ENCODE results near the gene KCTD14. TPM values are rescaled to one million over a fixed set of nuclear protein-coding genes. Genes with fewer than 3 reads are reported as not detected.

The KCTD14 gene, protein sequence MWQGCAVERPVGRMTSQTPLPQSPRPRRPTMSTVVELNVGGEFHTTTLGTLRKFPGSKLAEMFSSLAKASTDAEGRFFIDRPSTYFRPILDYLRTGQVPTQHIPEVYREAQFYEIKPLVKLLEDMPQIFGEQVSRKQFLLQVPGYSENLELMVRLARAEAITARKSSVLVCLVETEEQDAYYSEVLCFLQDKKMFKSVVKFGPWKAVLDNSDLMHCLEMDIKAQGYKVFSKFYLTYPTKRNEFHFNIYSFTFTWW
- total RNA-seq: 1 to 10 TPM; 3.3 to 7.1 (median 5.9) TPM

DNA sequence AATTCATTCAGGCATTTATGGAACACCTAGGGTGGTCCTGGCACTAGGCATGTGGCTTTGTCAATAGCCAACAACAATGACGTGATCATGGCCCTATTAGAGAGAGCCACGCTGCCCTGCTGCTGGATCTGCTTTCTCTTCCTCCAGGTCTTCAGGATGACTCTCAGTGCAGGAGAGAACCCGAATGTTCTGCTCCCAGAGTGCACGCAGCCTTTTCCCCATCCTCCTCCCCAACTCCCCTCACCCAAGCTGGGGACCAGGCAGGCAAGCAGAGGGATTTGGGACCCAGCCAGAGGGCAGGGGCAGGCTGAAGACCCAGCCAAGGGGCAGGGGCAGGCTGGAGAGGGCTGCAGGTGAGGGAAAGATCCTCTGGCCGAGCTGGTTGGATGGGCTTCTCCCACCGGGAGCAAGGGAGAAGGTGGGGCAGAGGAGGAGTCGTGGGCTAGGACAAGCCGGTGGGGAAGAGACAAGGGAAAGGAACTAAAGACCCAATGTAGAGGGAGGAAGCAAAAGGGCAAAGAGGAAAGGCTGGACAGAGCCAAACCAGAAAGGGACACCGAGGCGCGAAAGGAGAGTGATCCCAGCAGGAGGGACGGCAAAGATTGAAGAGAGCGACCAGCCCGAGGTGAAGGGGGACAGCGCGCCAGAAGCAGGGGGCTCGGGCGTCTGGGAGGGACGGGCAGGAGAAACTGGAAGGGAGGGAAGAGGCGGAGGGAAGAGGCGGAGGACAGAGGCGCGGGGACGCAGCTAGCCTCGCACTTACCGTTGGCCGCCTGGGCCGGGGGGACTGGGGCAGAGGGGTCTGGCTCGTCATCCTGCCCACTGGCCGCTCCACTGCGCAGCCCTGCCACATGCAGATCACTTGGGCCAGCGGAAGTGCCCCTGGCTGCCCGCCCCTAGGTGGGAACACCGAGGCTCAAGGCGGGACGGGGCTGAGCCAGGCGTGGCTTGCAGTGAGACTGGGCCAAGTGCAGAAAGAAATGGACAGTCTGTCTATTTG, at the start of gene KCTD14:
Gene KCTD14 (minus strand): TSS at position 880 of the 1,000 bp plus-strand sequence. CDS start 27 bp downstream, at position 853.
- Histone ChIP-seq H3K4me1 (no peaks in the 10 kb centered on the region), H3K4me3 (peak within 1 kb of the TSS; percentile 15 to 71 (median 46)), H3K27me3 (no peaks in the 10 kb centered on the region), H3K27ac (peak within 1 kb of the TSS in 3 of 4 donors; percentile 38 to 60 (median 43)), H3K9me3 (no peaks in the 10 kb centered on the region), H3K36me3 (no peaks in the 10 kb centered on the region)
- peak in 2 of 3 donors; percentile 60 to 73 for DNase-seq
- TF ChIP-seq POLR2A (IDR thresholded peaks at IDR 0.05): peak; percentile 41 to 53
- TF ChIP-seq, protein P1, sequence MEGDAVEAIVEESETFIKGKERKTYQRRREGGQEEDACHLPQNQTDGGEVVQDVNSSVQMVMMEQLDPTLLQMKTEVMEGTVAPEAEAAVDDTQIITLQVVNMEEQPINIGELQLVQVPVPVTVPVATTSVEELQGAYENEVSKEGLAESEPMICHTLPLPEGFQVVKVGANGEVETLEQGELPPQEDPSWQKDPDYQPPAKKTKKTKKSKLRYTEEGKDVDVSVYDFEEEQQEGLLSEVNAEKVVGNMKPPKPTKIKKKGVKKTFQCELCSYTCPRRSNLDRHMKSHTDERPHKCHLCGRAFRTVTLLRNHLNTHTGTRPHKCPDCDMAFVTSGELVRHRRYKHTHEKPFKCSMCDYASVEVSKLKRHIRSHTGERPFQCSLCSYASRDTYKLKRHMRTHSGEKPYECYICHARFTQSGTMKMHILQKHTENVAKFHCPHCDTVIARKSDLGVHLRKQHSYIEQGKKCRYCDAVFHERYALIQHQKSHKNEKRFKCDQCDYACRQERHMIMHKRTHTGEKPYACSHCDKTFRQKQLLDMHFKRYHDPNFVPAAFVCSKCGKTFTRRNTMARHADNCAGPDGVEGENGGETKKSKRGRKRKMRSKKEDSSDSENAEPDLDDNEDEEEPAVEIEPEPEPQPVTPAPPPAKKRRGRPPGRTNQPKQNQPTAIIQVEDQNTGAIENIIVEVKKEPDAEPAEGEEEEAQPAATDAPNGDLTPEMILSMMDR (IDR thresholded peaks at IDR 0.05): no peak

DNA sequence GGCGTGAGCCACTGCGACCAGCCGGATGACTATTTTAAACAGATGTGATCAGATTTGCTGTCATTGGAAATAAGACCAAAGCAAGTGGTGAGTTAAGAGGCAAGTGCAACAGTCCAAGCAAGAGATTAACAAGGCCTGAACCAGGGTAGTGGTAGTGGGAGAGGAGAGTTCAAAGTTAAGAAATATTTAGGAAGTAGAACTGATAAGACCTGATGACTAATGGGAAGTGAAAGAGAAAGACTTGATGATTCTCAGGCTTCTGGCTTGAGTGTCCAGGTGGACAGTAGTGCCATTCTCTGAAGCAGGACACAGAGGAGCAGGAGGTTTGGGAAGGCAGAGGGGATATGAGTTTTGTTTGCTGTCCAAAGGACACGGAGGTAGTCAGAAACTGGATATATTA, 49.4 kb upstream of the KCTD14 start:
- H3K36me3 ChIP-seq: peaks cover 0 to 46% (median 0%) of the 10 kb centered on the region in 3 donors
- no peaks in the 10 kb centered on the region for H3K9me3 ChIP-seq
- H3K4me3 ChIP-seq: no peak overlapping the region
- no peak overlapping the region for H3K27ac ChIP-seq
- peaks cover 0 to 16% (median under 1%) of the 10 kb centered on the region in 4 donors for H3K4me1 ChIP-seq
- no peaks in the 10 kb centered on the region for H3K27me3 ChIP-seq
- no peak for DNase-seq
- TF ChIP-seq, protein P1 (IDR thresholded peaks at IDR 0.05): no peak
- TF ChIP-seq POLR2A (IDR thresholded peaks at IDR 0.05): no peak

DNA sequence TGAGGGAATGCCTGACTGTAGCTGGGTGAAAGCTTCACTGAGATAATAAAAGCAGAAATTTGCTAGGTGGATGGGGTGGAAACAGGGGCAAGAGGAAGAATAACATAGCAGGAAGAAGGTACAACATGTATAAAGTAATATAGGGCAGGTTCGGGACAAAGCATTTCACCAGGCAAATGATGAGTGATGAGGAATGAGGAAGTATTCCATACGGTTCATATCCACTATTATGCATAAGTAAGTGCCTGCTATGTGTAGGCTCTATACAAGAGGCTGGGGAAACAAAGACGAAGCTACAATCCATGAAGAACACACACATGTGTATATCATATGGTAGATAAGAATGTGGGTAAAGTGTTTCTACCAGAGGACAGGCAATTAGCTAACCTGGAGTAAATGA, 48.6 kb upstream of the KCTD14 start:
- DNase-seq: no peak
- Histone ChIP-seq H3K4me1 (peaks cover 0 to 8% (median 0%) of the 10 kb centered on the region in 4 donors), H3K27ac (no peak overlapping the region), H3K27me3 (no peaks in the 10 kb centered on the region), H3K9me3 (no peaks in the 10 kb centered on the region), H3K36me3 (peaks cover 0 to 49% (median 0%) of the 10 kb centered on the region in 3 donors), H3K4me3 (no peak overlapping the region)
- TF ChIP-seq POLR2A (IDR thresholded peaks at IDR 0.05): no peak
- TF ChIP-seq, protein P1 (IDR thresholded peaks at IDR 0.05): no peak

DNA sequence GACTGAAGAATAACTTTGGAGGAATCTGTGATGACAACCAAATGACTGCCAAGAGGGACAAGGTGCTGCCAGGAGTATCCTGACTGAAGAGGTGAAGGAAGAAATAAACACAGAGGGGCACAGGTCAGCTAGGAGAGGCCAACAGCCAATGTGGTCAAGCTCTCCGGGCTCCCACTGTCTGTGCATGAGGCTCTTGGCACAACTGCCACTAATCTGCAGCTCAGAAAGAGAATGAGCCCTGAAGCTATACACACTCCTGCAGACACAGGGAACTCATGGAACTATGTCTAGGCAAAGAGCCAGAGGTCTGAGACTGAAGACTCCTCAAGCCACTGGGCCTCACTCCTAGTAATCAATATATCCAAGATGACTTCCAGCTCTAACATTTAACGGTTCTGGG, 47.5 kb upstream of the KCTD14 start:
- DNase-seq: no peak
- peaks cover 0 to 49% (median 0%) of the 10 kb centered on the region in 3 donors for H3K36me3 ChIP-seq
- no peaks in the 10 kb centered on the region for H3K27me3 ChIP-seq
- TF ChIP-seq POLR2A (IDR thresholded peaks at IDR 0.05): no peak
- TF ChIP-seq, protein P1 (IDR thresholded peaks at IDR 0.05): no peak
- no peaks in the 10 kb centered on the region for H3K9me3 ChIP-seq
- peaks cover 0 to 3% (median 0%) of the 10 kb centered on the region in 4 donors for H3K4me1 ChIP-seq
- H3K27ac ChIP-seq: no peak overlapping the region
- H3K4me3 ChIP-seq: no peak overlapping the region

DNA sequence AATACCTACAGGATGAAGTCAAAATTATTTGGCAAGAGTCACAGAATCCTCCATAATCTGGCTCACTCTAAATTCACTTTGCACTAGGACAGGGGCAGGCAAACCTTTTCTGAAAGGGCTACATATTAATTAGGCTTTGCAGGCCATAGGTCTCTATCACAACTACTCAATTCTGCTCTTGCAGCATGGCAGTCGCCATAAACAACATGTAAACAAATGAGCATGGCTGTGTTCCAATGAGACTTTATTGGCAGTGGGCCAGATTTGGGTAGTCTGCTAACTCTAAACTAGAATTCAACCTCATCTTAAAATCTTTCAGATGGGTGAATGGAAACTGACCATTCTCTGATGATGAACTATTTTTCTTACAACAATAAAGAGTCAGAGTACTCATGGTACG, 46.4 kb upstream of the KCTD14 start:
- Histone ChIP-seq H3K4me1 (no peaks in the 10 kb centered on the region), H3K27me3 (no peaks in the 10 kb centered on the region), H3K4me3 (no peak overlapping the region), H3K36me3 (peaks cover 0 to 49% (median 0%) of the 10 kb centered on the region in 3 donors), H3K9me3 (no peaks in the 10 kb centered on the region), H3K27ac (no peak overlapping the region)
- DNase-seq: no peak
- no peak for TF ChIP-seq POLR2A (IDR thresholded peaks at IDR 0.05)
- TF ChIP-seq, protein P1 (IDR thresholded peaks at IDR 0.05): no peak
